ENCODE data around the gene PDGFRA.

GRCh38 chr4:54276641-54277430 is 47.7 kb downstream of the PDGFRA start:
- TF ChIP-seq CTCF (IDR thresholded peaks at IDR 0.05 in 2 of 3, conservative IDR thresholded peaks at IDR 0.05 in 1 of 3; ENCODE audit: control insufficient read depth in 2 of 3, extremely low read depth in 1 of 3, insufficient read depth in 1 of 3, low read depth in 3 of 3, low read length in 3 of 3) = no peak
- TF ChIP-seq SPI1 (IDR thresholded peaks at IDR 0.05; ENCODE audit: borderline replicate concordance, insufficient read depth, low read depth, low read length) = no peak
- no peak for TF ChIP-seq ZNF274 (IDR thresholded peaks at IDR 0.05; ENCODE audit: insufficient read depth, insufficient read length)
- no peak for TF ChIP-seq TCF12 (IDR thresholded peaks at IDR 0.05; ENCODE audit: low read depth, low read length)
- no peak for TF ChIP-seq NR2C2 (IDR thresholded peaks at IDR 0.05; ENCODE audit: borderline replicate concordance, control insufficient read depth, insufficient read length, low read depth)
- TF ChIP-seq SRF (IDR thresholded peaks at IDR 0.05; ENCODE audit: low read depth in 2 of 2, low read length in 2 of 2) = no peak
- no peak for TF ChIP-seq RCOR1 (conservative IDR thresholded peaks at IDR 0.05; ENCODE audit: low read depth, low read length)
- no peak for TF ChIP-seq POLR2A (IDR thresholded peaks at IDR 0.05; ENCODE audit: low read depth, low read length)
- no peak for TF ChIP-seq CUX1 (IDR thresholded peaks at IDR 0.05; ENCODE audit: insufficient replicate concordance, low read depth, low read length)
- no peak for TF ChIP-seq TAF1 (IDR thresholded peaks at IDR 0.05; ENCODE audit: borderline replicate concordance, low read depth, low read length)
- no peak for TF ChIP-seq CHD1 (IDR thresholded peaks at IDR 0.05; ENCODE audit: low read depth, low read length)
- no peak for TF ChIP-seq SIN3A (IDR thresholded peaks at IDR 0.05; ENCODE audit: low read depth, low read length)
- TF ChIP-seq RELA (IDR thresholded peaks at IDR 0.05; ENCODE audit: borderline replicate concordance, partially characterized antibody) = no peak
